Measurements from ENCODE around the gene B3GALT6. TPM values are rescaled to one million over a fixed set of nuclear protein-coding genes. Genes with fewer than 3 reads are reported as not detected.
"Not testable (repeated sequence)": the region's sequence is repeated elsewhere in the genome, so short reads cannot be mapped to it uniquely, and the experiment has no call there.

B3GALT6 gene
- total RNA-seq, 1 donor from 2014 or later, result 11.0 TPM

- Histone ChIP-seq H3K4me1 (no peaks in the 10 kb centered on the region), H3K9me3 (no peaks in the 10 kb centered on the region), H3K4me3 (no peak overlapping the region), H3K27ac (no peak overlapping the region), H3K36me3 (no peaks in the 10 kb centered on the region), H3K27me3 (no peaks in the 10 kb centered on the region)
- DNase-seq (ENCODE audit: extremely low spot score in 2 of 2), result no peak
- TF ChIP-seq CTCF (IDR thresholded peaks at IDR 0.05) (no peak), POLR2A (IDR thresholded peaks at IDR 0.05) (no peak)
- intact Hi-C loops (cut with DNase I), result no loop called here
Observed at GRCh38 chr1:1185101-1185765, 46.8 kb upstream of the B3GALT6 start.

- Histone ChIP-seq H3K4me3 (no peak overlapping the region), H3K36me3 (no peaks in the 10 kb centered on the region), H3K4me1 (no peaks in the 10 kb centered on the region), H3K27me3 (no peaks in the 10 kb centered on the region), H3K27ac (no peak overlapping the region), H3K9me3 (no peaks in the 10 kb centered on the region)
- TF ChIP-seq POLR2A (IDR thresholded peaks at IDR 0.05), result no peak
- no peak for TF ChIP-seq POLR2AphosphoS5 (IDR thresholded peaks at IDR 0.05; ENCODE audit: insufficient read depth in 1 of 2, low read depth in 1 of 2)
- no peak for TF ChIP-seq CTCF (IDR thresholded peaks at IDR 0.05)
- DNase-seq (ENCODE audit: extremely low spot score in 2 of 2), result no peak
- intact Hi-C loops (cut with DNase I), result no loop called here
Observed at GRCh38 chr1:1187938-1188337, 44.1 kb upstream of the B3GALT6 start.

DNA sequence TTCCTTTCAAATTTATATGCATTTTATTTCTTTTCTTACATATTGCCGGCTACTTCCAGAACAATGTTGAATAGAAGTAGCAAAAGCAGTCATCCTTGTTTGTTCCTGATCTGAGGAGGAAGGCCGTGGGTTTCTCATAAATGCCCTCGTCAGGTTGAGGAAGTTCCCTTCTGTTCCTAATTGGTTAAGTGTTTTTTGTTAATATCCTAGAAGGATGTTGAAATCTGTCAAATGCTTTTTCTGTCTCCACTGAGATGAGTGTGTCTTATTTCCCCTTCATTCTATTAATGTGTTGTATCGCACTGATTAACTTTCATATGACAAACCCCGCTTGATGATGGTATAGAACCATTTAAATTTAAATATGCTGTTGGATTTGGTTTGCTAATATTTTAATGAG is 42.9 kb upstream of the B3GALT6 start:
- intact Hi-C loops (cut with DNase I), result no loop called here
- no peak for TF ChIP-seq POLR2AphosphoS5 (IDR thresholded peaks at IDR 0.05; ENCODE audit: insufficient read depth in 1 of 2, low read depth in 1 of 2)
- TF ChIP-seq CTCF (IDR thresholded peaks at IDR 0.05), result no peak
- TF ChIP-seq POLR2A (IDR thresholded peaks at IDR 0.05), result no peak
- no peak for DNase-seq (ENCODE audit: extremely low spot score in 2 of 2)
- no peak overlapping the region for H3K27ac ChIP-seq
- no peaks in the 10 kb centered on the region for H3K36me3 ChIP-seq
- no peaks in the 10 kb centered on the region for H3K9me3 ChIP-seq
- no peak overlapping the region for H3K4me3 ChIP-seq
- H3K4me1 ChIP-seq, result no peaks in the 10 kb centered on the region
- H3K27me3 ChIP-seq, result no peaks in the 10 kb centered on the region

DNA sequence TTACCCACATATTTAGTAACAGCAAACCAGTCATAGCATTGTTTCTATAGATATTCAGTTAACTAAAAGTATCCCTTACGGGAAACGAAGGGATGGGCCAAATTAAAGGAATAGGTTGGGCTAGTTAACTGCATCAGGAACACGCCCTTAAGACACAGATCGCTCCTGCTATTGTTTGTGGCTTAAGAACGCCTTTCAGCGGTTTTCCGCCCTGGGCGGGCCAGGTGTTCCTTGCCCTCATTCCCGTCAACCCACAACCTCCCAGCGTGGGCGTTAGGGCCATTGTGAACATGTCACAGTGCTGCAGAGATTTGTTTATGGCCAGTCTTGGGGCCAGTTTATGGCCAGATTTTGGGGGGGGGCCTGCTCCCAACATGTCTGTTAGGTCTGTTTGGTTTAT is 40.3 kb upstream of the B3GALT6 start:
- TF ChIP-seq POLR2A (IDR thresholded peaks at IDR 0.05), result no peak
- no peak for TF ChIP-seq CTCF (IDR thresholded peaks at IDR 0.05)
- no peak for TF ChIP-seq POLR2AphosphoS5 (IDR thresholded peaks at IDR 0.05; ENCODE audit: insufficient read depth in 1 of 2, low read depth in 1 of 2)
- H3K27ac ChIP-seq, result no peak overlapping the region
- no peaks in the 10 kb centered on the region for H3K36me3 ChIP-seq
- DNase-seq (ENCODE audit: extremely low spot score in 2 of 2), result no peak
- H3K9me3 ChIP-seq, result peaks cover 4% of the 10 kb centered on the region
- H3K4me3 ChIP-seq, result no peak overlapping the region
- no peaks in the 10 kb centered on the region for H3K4me1 ChIP-seq
- no peaks in the 10 kb centered on the region for H3K27me3 ChIP-seq
- intact Hi-C loops (cut with DNase I), result no loop called here

GRCh38 chr1:1194723-1195122 is 37.3 kb upstream of the B3GALT6 start:
- no peak for TF ChIP-seq POLR2A (IDR thresholded peaks at IDR 0.05)
- no peak for TF ChIP-seq CTCF (IDR thresholded peaks at IDR 0.05)
- TF ChIP-seq POLR2AphosphoS5 (IDR thresholded peaks at IDR 0.05; ENCODE audit: insufficient read depth in 1 of 2, low read depth in 1 of 2), result no peak
- H3K27me3 ChIP-seq, result no peaks in the 10 kb centered on the region
- no peaks in the 10 kb centered on the region for H3K36me3 ChIP-seq
- intact Hi-C loops (cut with DNase I), result no loop called here
- H3K4me3 ChIP-seq, result no peak overlapping the region
- no peak for DNase-seq (ENCODE audit: extremely low spot score in 2 of 2)
- H3K9me3 ChIP-seq, result peaks cover 4% of the 10 kb centered on the region
- H3K27ac ChIP-seq, result no peak overlapping the region
- no peaks in the 10 kb centered on the region for H3K4me1 ChIP-seq

DNA sequence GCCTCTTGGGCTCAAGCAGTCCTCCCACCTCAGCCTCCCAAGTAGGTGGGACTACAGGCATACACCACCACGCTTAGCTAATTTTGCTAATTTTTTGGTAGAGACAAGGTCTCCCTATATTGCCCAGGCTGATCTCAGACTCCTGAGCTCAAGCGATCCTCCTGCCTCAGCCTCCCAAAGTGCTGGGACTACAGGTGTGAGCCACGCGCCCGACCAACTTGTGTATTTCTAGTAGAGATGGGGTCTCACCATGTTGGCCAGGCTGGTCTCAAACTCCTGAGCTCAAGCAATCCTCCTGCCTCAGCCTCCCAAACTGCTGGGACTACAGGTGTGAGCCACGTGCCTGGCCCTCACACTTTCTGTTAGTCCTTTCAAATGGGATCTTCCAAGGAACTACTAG is 36.3 kb upstream of the B3GALT6 start:
- intact Hi-C loops (cut with DNase I); H3K4me1 ChIP-seq; H3K4me3 ChIP-seq; H3K27me3 ChIP-seq; H3K27ac ChIP-seq; H3K36me3 ChIP-seq; H3K9me3 ChIP-seq; DNase-seq (ENCODE audit: extremely low spot score in 2 of 2): not testable (repeated sequence)
